AG09319 (cell line): ENCODE results near the gene OR10K2.

Experiments used
- DNase-seq: peaks from one replicate; pipeline ENCODE4 v3.0.0-alpha.2; 2010; ENCODE audit warnings: low read depth; ENCODE audit errors: extremely low read depth
- TF ChIP-seq, protein P1 (sequence below): IDR thresholded peaks from 2 replicates; pipeline ENCODE4 v1.5.1; 2011; ENCODE audit warnings: low read depth, mild to moderate bottlenecking, inconsistent platforms, low read length, moderate library complexity

OR10K2 gene, protein sequence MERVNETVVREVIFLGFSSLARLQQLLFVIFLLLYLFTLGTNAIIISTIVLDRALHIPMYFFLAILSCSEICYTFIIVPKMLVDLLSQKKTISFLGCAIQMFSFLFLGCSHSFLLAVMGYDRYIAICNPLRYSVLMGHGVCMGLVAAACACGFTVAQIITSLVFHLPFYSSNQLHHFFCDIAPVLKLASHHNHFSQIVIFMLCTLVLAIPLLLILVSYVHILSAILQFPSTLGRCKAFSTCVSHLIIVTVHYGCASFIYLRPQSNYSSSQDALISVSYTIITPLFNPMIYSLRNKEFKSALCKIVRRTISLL

DNA sequence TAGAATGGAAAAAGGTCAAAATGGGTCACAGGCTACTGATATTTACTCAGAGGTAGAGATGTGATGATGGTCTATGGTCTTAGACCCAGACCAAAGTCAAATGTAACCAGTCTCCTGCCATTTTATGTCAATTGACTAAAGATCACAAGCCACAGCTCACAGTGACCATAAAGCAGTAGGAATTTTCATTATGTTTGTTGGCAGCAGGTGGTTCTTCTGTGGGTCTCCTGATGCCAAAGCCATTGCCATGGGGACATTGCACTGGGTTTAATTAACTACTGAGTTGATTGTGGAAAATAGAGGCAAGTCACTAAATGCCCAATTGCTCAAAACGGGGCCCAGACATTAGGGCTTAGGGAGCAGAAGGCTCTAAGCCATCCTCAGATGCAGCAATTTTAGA lies at the start of gene OR10K2:
OR10K2 (minus strand) TSS at position 101 of the 400 bp plus-strand sequence. CDS start 5,371 bp downstream, outside the sequence.
- no peak for DNase-seq
- TF ChIP-seq, protein P1, sequence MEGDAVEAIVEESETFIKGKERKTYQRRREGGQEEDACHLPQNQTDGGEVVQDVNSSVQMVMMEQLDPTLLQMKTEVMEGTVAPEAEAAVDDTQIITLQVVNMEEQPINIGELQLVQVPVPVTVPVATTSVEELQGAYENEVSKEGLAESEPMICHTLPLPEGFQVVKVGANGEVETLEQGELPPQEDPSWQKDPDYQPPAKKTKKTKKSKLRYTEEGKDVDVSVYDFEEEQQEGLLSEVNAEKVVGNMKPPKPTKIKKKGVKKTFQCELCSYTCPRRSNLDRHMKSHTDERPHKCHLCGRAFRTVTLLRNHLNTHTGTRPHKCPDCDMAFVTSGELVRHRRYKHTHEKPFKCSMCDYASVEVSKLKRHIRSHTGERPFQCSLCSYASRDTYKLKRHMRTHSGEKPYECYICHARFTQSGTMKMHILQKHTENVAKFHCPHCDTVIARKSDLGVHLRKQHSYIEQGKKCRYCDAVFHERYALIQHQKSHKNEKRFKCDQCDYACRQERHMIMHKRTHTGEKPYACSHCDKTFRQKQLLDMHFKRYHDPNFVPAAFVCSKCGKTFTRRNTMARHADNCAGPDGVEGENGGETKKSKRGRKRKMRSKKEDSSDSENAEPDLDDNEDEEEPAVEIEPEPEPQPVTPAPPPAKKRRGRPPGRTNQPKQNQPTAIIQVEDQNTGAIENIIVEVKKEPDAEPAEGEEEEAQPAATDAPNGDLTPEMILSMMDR, result no peak

DNA sequence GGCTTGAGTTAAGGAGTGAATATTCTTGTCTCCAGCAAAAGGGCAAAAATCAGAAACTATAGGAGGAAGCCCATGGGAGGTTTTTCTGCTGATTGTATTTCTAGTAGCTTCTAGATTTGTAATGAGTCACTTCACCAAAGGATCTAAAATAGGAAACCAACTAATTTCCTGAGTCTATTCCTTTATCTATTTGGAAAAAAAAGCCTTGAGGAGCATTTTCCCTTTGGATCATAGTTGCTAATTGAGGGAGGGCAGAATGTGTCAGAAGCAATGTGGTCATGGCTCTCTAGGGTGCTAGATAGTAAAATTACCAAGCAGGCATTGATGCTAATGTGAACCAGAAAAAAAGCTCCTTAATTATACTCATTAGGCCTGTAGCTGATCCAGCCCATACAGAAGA lies 45.9 kb upstream of the OR10K2 start, which contains the start of gene OR10R2:
OR10R2 (plus strand) TSS at position 301 of the 400 bp plus-strand sequence. CDS start 106 bp downstream, outside the sequence.
- TF ChIP-seq, protein P1, result no peak
- no peak for DNase-seq

DNA sequence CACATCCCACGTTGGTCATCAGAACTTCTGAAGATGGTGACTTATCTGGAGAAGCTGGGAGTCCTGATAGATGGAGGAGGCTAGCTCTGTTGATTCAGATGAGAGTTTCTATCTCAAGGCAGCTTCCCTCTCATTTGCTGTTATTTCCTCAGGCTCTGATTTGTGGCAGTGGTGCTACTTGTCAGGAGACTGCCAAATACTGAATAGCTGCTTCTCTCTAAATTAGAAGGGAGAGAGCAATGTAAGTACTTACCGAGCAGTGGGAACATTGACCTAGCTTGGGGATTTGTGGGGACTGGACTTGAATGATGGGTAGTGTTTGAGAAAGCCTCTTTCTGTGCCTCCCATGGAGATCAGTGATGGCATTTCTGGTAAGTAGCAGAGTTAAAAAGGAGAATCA lies 35.5 kb upstream of the OR10K2 start, which contains the start of gene OR10K1:
OR10K1 (plus strand) TSS at position 301 of the 400 bp plus-strand sequence. CDS start 3,728 bp downstream, outside the sequence.
- TF ChIP-seq, protein P1, result no peak
- DNase-seq, result no peak

DNA sequence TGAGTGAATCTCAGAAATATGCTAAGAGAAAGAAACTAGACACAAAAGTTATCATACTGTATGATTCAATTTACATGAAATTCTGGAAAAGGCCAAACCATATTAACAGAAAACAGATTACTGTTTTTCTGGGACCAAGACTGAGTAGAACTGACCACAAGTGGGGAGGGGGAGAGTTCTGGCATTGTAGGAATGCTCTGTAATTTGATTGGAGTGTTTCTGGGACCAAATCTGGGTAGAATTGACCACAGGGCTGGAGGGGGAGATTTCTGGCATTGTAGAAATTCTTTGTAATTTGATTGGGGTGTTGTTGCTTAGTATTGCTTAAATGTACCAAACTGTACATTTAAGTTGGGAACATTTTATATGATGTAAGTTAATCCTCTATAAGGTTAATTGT lies 32.2 kb upstream of the OR10K2 start:
- TF ChIP-seq, protein P1, result no peak
- no peak for DNase-seq

DNA sequence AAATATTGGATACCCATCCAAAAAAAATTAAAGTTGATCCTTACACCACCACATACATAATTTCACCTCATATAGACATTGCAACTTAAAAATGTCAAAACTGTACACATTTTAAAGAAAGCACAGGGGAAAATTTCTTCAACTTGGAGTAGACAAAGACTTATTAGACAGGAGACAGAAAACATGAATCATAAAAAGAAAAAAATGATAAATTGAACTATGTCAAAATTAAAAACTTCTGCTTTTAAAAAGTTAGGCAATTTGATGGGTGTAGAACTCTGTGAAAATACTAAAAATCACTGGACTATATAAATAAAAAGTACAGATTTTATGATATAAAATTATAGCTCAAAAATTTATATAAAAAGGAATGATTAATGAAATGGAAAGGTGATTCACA lies 31.2 kb upstream of the OR10K2 start:
- DNase-seq, result no peak
- TF ChIP-seq, protein P1, result no peak

DNA sequence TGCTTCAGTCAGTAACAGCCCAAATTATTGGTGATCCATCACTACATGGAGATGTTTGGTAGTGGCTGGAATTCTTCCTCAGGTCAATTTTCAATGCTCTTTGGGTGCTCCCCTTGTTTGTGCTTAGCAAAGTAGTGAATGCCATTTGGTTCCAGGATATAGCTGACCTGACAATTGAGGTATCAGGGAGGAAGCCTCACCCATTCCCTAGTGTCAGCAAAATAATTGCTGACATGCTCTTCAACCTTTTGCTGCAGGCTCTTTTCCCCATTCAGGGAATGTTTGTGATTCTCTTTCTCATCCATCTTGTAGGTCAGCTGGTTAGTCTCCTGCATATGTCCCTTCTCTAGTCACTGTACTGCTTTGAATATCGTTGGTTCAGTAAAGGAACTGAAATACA lies 28.5 kb upstream of the OR10K2 start:
- TF ChIP-seq, protein P1, result no peak
- DNase-seq, result no peak

DNA sequence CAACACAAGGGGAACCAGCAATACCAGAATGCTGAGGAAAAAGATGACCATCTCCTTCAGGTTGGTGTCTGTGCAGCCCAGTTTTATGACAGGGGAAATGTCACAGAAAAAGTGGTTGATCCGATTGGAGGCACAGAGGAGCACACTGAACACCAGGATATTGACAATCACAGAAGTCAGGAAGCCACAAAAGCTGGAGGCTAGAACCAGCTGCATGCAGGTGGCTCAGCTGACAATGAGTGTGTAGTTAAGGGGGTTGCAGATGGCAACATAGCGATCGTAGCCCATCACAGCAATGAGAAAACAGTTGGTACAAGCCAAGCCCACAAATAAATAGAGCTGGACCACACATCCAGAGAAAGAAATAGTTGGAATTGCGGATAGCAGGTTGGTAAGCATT lies 19.3 kb upstream of the OR10K2 start:
- TF ChIP-seq, protein P1, result no peak
- no peak for DNase-seq
